GM12872 (cell line): ENCODE data around the gene WFS1.

ENCODE experiments used
- TF ChIP-seq, protein P1 (sequence below): IDR thresholded peaks from 3 replicates; pipeline ENCODE4 v1.5.1; 2011; ENCODE audit warnings: low read depth, mild to moderate bottlenecking, low read length, moderate library complexity; ENCODE audit not compliant: insufficient read depth

WFS1 gene

GRCh38 chr4:6277935-6278800 is 8.5 kb downstream of the WFS1 start:
- TF ChIP-seq, protein P1, sequence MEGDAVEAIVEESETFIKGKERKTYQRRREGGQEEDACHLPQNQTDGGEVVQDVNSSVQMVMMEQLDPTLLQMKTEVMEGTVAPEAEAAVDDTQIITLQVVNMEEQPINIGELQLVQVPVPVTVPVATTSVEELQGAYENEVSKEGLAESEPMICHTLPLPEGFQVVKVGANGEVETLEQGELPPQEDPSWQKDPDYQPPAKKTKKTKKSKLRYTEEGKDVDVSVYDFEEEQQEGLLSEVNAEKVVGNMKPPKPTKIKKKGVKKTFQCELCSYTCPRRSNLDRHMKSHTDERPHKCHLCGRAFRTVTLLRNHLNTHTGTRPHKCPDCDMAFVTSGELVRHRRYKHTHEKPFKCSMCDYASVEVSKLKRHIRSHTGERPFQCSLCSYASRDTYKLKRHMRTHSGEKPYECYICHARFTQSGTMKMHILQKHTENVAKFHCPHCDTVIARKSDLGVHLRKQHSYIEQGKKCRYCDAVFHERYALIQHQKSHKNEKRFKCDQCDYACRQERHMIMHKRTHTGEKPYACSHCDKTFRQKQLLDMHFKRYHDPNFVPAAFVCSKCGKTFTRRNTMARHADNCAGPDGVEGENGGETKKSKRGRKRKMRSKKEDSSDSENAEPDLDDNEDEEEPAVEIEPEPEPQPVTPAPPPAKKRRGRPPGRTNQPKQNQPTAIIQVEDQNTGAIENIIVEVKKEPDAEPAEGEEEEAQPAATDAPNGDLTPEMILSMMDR = no peak

DNA sequence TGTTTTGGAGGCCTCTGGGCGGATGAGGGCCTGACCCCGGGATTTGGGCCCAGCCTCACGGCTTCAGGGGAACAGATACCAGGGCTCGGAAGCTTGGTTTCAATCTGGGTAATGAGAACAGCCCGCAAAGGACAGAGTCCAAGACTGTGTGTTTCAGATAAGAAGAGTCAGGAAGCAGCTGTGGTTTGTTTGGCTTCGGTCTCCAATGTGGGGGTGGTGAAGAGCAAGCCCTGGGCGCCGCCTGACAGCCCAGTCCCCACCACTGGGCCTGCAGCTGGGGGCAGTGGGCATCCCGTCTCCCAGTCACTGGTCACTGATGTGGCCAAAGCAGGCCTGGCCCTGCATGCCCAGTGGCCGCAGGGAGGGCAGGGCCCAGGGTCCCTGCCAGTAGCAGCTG is 9.1 kb downstream of the WFS1 start:
- TF ChIP-seq, protein P1 = no peak

DNA sequence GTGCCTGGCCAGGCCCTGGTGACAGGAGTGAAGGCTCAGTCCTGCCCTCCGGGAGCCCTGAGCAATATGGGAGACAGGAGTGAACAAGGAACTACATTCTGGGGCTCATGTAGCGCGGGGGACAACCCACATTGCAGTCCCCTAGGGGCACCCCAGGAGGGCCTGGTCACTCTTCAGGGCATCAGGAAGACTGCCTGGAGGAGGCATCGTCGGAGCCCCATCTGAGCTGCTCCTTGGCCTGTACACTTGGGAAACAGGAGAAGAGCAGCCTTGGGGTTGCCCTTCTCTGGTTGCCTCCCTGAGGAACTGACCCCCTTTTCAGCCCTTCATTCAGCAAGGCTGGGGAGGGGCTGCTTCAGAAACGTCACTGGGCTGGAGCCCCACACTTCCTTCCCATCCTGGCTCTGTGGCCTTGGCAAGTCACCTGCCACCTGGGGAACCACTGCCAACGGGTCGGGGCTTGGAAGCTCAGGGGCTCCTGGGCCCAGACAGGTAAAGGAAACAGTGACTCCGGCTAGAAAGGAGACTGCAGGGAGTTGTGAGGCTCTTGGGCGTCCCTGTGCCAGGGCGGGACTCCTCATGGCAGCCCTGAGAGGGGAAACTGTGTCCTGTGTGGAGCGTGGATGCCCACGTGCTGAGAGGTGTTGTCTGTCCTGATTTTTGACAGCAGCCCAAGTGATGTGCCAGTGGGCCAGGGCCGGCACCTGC is 10.1 kb downstream of the WFS1 start:
- TF ChIP-seq, protein P1 = no peak

GRCh38 chr4:6280365-6280996 is 10.8 kb downstream of the WFS1 start:
- TF ChIP-seq, protein P1 = no peak

DNA sequence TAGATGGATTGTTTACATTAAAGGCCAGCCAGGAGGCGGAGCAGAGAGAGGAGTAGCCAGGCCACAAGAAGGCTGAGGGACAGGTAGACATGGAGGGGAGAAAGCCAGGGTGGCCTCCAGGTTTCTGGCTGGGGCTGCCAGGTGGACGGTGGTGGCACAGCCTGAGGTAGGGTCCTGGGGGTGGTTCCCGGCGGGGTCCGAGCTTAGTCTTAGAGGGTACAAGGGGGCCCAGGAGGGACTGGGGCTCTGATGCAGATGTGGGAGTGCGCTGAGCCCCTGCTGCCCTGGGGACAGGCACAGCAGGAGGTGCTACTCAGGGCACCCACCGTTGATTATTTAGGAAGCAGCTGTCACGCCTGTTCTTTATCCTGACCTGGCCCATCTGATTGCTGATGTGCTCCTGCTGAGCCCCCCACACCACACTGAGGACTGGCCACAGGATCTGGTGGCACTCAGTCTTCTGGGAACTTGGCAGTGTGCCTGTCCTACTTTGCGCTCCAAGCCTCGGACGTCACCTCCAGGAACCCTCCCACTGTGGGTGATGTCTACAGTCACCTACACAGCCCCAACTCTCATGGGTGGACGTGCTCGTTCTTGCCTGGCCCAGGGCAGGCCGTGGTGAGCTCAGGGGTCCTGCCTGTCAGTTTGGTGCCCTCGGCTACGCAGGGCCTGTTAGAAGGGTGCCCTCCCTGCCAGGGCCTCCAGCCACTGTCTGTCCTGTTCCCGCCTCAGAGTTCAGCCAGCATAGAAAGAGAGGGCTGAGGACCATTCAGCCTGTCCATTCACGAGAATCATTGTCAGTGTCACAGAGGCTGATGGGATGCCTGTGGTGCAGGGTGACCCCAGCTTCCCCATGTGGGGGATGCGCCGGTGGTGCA is 12.0 kb downstream of the WFS1 start:
- TF ChIP-seq, protein P1 = no peak

DNA sequence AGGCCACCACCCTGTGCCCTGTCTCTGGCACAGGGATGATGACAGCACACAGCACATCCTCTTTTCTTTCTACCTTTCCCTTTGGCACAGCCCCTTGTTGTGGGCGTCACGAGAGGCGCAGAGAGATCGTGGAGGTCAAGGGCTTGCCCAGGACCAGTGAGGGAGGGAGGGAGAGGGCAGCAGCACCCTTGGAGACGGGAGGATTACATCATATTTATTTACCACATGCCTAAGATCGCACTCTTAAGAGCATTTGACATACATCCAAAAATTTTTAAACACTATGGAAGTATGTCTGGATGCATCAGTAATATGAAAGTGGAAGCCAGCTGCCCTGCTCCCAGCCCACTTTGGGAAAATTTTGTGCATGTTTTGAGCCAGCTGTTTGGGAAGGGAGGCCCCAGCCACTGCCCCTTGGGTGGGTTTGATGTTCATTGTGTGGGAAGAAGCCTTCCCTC is 12.7 kb downstream of the WFS1 start:
- TF ChIP-seq, protein P1 = no peak
